HTR-8/SVneo (cell line): ENCODE measurements around the gene HDGFL3.
"Not testable (repeated sequence)": the region's sequence is repeated elsewhere in the genome, so short reads cannot be mapped to it uniquely, and the experiment has no call there.

Experiments used
- DNase-seq: peaks from one replicate; pipeline ENCODE4 v3.0.0; 2011; ENCODE audit warnings: low spot score, mixed read lengths; ENCODE audit not compliant: insufficient read length
- FAIRE-seq: peaks from 2 replicates; lab custom pipeline; 2011; peaks lifted over from hg19 to GRCh38; lab: Jason Lieb, UNC

The HDGFL3 gene

DNA sequence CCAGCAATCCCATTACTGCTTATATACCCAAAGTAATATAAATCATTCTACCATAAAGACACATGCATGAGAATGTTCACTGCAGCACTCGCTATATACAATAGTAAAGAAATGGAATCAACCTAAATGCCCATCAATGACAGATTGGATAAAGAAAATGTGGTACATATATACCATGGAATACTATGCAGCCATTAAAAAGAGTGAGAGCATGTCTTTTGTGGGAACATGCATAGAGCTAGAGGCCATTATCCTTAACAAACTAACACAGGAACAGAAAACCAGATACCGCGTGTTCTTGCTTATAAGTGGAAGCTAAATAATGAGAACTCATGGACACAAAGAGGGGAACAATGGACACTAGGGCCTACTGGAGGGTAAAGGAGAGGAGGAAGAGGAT lies 65.5 kb downstream of the HDGFL3 start:
- not testable (repeated sequence) for DNase-seq, FAIRE-seq

DNA sequence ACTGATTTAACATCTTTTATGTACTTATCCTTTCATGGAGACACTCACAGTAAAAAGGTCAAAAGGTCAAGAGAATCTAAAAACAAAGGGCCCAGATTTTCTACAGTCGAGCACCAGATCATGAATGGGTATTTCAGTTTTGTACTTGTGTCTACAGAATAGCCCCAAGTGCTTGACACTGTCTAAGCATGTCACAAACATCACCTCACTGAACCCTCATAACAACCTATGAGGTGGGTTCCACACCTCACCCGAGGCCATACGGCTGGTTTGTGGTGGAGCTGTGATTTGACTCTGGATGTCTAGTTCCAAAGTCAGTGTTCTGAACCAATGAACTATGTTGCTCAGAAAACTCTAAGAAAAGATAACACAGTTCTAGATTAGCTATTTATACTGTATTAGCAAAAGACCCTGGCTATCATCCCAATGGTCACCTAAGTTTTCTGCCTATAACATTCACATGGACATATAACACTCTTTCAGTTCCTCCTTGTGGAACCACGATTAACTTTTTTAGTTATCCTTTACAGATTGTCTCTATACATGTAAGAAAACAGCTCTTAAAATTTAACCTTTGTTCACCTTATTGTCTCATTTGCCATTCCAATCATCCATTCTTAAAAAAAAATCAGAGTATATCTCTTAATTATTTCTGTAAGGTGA lies 74.6 kb downstream of the HDGFL3 start:
- no peak for FAIRE-seq

DNA sequence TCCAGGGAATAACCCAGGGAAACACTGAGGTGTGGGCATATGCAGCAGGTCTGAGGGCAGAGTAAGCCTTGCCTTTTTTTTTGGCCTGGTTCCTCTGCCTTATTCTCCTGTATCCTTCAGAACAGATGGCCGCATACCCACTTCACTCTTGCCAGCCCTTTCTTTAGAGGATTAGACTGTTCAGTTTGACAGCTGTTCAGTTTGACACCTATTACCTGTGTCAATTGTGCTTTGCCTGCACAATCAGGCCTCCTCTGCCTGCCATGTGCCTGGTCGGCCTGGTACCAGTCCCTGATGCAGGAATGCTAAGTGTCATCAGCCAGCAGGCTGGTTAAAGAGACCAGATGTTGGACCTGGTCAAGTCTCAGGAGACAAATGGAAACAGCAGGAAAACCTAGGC lies 77.8 kb downstream of the HDGFL3 start:
- FAIRE-seq (no peak), DNase-seq (no peak)

More for the DNA sequence above, 74.6 kb downstream of the HDGFL3 start:
- DNase-seq: no peak

DNA sequence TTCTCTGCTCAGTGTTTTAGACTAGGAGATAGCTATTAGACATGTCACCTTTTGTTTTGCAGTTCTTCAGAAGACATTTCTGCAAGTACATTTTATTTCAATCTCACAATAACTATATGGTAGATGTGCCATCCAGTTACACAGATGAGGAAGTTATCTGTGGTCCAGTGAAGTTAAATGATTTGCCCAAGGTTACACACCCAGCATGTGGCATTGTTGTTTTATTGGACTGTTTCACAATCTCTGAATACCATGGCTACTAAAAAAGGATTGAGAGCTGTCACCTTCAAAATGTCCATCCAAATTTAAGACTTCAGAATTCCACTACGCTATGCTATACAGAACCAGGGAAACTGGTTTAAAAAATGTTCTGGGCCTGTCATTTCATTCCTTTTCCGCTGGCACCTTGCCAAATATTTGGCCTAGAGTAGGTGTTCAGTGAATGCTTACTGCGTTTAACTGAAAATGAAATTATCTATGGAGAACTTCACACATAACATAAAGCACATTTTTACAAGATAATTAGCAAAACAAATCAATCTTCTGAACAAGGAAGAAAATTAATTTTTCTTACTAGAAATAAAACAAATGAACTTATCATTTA lies 80.0 kb downstream of the HDGFL3 start:
- DNase-seq (no peak), FAIRE-seq (no peak)

DNA sequence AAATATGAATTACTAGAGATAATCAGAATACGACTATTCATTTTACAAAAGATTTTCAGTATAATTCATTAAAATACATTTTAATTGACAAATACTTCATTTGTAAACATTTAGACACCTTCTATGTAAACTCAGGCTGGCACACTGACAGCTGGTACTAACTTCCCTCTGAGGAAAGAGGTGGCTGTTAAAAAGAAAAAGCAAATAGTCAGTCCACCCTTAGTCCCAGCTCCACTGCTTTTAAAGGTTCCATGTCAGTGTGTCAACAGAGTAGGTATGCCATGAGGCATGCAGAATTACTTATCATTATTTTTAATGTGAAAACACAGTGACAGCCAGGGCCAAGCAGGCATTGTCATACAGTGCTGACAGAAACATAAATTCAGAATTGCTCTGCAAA lies 84.1 kb downstream of the HDGFL3 start:
- DNase-seq: no peak
- no peak for FAIRE-seq

DNA sequence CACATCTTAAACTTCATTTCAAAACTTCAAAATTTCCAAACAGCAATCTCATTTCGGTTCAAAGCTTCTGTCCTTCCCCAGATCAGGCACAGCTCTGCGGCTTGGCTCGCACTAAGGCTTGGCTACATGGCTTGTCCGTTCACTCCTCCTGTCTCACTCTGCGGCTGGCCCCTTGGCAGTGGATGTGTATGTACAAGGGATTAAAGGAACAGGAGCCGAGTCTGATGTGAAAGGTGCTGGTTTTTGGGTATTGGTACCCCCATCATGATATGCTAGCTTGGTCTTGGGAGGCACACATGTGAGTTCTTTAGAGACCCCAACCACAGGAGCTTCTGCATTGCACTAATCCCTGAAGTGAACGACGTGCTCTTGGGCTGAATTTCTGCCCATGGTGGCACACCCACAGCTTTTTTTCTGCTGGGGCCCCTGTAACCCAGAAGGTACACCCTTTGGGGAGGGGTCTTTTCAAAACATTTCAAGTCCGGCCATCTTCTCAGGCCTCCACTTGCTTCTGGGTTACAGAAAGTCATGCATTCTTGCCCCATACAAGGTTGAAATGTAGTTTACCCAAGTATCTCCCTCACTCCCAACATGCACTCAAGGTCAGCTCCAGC lies 87.5 kb downstream of the HDGFL3 start:
- DNase-seq (no peak), FAIRE-seq (no peak)

DNA sequence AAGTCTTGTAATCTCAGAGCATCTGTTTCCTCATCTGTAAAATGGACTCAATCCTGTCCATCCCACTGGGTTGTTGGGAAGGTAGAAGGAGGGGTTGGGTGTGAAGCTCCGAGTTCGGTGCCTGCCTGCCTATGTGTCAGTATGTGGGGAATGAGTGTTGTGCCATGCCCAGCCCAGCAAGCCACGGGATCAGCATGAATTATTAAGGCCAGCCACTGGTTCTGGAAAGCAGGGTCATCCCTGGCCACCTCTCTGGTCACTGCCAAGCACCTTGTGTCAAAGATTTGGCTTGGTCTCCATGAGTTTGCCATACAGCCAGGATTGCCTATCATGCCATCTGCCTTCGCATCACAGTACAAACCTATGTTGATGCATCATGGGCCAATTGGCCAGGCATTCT lies 88.7 kb downstream of the HDGFL3 start:
- DNase-seq (no peak), FAIRE-seq (no peak)

DNA sequence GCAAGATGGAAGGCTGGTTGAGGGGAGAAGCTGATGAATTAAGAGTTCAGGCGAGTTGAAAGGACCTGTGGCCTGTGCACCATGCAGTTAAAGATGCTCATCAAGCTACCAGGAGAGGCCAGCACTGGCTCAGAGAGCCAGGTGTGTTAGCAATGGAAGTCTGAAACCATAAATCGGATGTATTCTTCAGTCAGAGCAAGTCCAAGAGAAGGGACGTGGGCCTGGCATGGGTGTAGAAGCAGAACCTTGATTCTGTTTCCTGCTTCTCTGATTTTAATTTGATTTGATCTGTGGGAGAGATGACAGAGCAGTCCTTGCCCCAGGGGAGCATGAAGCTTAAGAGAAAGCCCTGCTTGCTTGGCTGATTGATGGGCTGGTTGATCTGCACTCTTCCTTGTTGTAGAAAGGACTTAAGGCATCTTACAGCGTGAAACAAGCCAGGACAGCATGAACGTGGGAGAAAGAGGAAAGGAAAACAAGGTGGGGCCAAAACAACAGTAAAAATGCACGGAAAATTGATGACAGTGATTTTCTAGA lies 89.3 kb downstream of the HDGFL3 start:
- DNase-seq: no peak
- FAIRE-seq: no peak

DNA sequence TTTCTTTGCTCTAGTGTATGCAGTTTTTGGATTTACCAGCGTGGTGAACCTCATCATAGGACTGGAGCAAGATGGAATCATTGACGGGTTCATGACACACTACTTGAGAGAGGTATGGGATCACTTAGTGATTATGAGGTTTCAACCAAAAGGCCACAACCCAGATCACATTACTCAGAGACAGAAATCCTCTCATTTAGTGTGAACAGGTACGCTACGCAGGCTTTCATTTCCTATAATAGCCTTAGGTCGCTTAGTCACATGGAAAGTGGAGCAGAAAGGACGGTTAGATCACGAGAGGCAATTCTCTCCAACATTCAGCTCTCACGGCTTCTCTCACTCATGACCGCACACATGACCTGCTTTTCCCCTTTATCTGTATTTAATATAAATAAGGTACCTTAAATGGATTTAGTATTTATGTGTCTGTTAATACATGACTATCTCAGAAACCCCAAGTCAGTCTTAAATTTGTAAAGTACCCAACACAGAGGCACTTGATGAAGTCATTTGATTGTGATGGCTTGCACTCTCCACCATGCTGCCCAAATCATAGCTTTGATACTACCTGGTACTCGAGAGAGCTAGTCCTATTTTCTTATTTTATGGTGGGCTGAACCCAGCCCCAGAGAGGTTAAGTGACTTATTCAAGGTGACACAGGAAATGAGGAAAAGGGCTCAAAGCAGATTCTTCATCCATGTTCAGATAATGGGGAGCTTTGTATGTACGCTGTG lies 91.6 kb downstream of the HDGFL3 start:
- DNase-seq (no peak), FAIRE-seq (no peak)

DNA sequence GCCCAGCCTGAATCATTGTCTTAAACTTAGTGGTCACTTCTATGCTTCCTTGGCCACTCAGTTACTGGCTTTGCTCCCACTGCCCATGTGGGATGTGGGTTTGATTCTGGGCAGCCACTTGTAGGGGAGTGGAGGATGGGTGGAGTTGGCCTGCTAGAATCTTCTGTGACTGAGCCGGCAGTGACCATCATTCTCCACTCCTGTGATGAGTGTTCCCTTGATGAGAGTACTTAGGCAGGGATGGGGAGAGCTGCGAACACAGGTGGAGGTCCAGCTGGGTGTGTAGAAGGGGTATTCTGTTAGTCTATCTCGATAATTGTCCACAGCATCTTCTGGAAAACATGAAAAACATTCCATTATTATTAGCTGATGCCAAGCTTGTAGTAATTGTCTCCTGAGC lies 92.2 kb downstream of the HDGFL3 start:
- no peak for FAIRE-seq
- DNase-seq: no peak

DNA sequence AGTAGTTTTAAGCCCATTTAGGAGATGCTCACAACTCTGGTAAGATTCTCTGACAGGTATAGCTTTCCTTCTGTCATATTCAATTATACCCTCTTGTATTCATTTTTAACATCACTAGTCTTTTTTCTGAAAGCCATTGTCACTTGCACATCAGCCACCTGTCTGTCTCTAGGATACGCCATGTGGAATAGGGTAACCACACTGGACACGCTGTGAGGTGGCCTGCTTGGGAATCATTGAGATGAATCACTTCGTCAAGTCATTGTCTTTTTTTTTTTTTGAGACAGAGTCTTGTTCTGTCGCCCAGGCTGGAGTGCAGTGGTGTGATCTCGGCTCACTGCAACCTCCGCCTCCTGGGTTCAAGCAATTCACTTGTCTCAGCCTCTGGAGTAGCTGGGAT lies 92.8 kb downstream of the HDGFL3 start:
- FAIRE-seq: no peak

DNA sequence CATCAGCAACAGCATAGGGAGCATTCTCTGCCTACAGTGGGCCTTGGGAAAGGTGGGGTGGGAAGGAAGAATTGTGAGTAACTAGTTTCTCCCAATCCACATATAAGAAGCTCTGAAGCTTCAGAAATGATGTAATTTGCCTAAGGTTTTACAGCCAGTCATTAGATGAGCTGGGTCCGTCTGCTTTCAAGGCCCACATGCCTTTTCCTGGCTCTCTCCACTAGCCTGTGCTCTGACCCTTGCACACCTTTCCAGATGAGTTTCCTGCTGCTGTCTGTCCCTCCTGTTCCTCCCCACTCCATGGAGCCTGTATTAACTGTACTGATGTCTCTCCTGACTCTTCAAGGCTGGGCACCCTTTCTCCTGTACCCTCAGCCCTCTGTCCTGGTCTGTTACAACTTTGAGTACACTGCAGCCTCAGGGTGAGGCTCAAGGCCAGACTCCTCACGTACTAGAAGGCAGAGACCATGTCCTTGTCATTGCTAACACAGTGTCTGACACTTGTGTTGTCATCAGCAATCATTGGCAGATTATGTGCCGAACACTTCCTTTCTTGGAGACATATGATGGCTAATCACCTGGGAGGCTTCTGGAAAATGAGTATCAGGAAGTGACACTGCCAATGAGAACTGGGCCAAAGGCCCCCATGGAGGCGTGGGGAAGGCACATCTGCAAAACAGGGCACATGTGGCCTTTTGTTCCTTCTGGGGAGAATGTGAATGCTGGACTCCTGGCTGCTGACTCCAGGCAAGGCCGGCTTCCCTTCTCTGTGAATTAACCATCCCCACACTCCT lies 93.5 kb downstream of the HDGFL3 start:
- FAIRE-seq (no peak), DNase-seq (no peak)

More for the DNA sequence above, 92.8 kb downstream of the HDGFL3 start:
- no peak for DNase-seq

DNA sequence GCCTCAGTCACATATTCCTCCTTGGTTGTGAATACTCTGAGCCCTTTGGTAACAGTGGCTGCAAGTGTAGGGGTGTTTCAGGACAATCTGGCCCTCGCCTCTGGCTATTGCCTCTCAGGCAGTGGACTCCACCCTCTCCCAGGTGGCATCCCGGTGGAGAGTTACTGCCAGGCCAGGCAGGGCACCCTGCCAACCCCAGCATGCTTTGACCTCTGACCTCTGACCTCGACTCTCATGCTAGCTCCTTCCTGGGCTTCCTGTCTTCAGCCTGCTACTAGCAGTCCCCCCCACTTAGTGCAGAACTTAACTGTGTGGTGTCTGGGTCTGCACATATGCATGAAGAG lies 94.7 kb downstream of the HDGFL3 start:
- no peak for FAIRE-seq
- no peak for DNase-seq

DNA sequence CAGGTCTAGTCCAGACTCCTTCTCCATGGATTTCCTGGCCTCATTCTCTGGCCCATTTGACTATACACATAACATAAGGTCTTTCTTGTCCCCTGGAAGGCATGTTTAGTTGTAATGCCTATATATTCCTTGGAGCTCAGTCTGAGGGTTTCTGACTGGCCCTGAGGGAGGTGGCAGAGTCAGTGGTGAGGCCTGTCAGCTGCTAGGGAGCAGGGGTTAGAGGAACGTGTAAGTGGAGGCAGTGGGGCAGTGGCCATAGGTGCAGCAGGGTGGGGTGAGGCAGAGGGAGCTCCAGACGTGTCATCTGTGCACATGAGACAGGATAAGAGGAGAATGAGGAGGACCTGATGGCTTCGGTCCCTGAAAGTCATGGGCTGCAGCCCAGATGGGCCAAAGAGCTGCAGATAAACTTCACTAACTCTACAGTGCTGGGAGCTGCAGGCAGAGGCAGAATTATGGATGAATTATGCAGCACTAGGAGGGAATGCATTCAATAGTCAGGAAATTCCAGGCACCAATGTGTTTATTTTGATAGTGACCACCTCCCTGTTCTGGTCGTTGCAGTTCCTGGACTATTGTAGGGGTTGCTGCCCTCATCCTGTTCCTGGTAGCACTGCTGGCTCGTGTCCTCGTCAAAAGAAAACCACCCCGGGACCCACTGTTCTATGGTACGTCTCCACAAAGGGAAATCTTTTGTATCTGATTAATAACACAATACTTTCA lies 95.2 kb downstream of the HDGFL3 start:
- FAIRE-seq (no peak), DNase-seq (peak; percentile 41)

DNA sequence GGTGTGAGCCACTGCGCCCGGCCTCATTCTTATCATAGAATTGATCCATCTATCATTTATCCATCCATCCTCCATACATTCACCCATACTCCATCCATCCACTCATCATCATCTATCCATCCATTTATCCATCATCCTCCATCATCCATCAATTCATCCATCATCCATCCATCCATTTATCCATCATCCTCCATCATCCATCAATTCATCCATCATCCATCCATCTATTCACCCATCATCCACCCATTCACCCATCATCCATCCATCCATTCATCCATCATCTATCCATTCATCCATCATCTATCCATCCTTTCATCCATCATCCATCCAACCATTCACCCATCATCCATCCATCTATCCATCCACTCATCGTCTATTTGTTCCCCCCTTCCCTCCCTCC lies 96.5 kb downstream of the HDGFL3 start:
- no peak for DNase-seq
- peak; percentile 48 for FAIRE-seq

DNA sequence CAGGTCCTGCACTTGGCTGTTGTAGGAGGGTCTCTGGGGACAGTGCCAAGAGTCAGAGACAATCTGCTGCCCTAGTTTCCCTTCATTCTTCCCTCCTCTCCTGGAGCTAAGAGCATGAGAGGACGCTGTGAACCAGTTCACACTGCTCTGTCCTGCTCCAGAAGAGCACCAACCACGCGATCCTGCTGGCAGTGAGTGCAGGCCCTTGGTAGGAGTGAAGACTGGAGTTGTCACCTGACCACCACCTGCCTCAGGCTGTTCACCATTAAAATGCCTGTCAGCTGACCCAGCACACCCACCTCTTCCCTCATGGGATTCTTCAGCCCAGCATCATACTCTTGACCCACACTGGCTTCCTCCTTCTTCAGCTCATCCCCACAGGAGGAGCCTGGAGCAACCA lies 97.2 kb downstream of the HDGFL3 start:
- no peak for DNase-seq
- no peak for FAIRE-seq

DNA sequence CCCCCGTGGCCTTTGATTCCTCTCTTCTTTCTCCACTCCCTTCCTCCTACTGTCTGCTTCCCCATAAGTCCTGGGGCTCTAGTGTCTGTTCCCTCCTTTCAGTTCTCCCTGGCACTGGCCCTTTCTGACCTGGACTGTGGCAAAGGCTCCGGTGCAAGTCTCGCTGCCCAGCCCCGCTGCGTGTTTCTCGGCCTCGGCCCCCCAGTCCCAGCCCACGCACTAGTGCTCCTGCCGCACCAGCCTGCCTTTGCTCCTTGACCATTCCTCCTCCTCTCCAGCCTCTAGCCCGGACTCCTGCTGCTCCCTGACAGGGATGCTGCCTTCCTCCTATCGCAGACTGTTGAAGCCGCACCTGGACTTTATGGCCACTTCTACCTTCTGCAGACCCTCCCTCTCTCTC lies 98.1 kb downstream of the HDGFL3 start:
- FAIRE-seq (no peak), DNase-seq (no peak)

DNA sequence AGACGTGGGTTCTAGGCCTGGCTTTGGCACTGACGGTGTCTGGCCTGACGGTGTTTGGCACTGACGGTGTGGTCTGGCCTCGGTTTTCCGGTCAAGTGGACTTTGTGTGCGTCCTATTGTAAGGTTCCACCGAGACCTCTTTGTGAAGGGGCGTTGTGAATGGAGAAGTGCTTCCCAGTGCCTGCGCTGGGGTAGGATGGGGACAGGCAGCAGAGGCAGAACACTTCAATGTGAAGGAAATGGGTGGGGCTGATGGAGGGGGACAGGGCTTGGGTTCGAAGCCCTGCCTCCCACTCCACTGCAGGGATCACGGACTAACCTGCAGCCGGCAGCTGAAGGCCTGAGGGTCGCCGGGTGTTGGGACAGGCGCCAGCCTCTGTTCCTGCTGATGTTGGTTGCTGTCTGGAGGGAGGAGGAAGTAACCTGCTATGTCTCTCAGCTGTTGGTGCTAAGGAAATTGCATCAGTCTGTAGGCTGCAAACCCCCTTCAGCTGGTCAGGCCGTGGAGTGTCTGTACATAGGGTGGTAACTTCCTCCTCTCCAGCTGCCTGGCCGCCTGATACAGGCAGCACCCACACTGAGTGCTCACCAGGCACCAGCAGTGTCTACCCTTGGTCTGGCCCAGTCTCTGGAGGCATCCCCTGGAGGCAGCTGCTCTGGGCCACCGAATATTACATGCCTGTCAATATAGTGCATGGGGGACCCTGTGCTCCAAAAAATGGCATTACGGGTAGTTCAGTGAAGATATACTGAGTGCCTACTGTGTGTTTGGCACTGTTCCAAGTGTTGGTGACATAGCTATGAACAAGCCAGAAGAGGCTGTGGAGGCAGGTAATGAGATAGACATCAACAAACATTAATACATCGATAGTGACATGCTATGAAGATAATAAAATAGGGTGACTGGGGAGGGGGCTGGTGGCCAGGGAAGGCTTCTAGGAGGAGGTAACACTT lies 99.1 kb downstream of the HDGFL3 start:
- FAIRE-seq: no peak

DNA sequence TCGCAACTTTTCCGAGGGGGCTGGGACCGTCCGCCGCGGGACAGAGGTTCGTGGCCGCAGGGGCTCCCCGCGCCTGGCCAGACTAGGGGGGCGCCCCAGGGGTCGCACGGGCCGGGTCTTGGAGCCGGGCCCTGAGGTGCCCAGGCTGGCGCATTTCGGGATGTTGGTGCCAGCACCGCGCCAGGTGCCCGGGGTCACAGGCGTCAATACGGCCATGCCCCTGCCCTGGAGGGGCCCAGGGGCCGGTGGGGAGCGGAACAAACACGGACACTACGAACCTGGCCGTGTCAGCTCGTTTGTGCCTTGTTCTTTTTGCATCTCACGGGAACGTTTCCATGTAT lies 99.8 kb downstream of the HDGFL3 start:
- DNase-seq (no peak), FAIRE-seq (no peak)

More for the DNA sequence above, 99.1 kb downstream of the HDGFL3 start:
- peak; percentile 28 for DNase-seq
